Endometrial microvascular endothelial cells (primary cell): ENCODE measurements around the gene SERPINB8. TPM values are rescaled to one million over a fixed set of nuclear protein-coding genes. Genes with fewer than 3 reads are reported as not detected.

ENCODE experiments used
- in situ Hi-C: cut with HindIII; loops from 2 replicates; pipeline ENCODE4 v1.10.0; 2017; ENCODE audit warnings: low sequenced_read_pairs, low pct_unique_long_range_greater_than_20kb; ENCODE audit errors: inconsistent ontology term
- total RNA-seq: library from RNA; depleted of rRNA; stranded (reverse); fragments of >200 nt; gene quantifications from one replicate; pipeline ENCODE4 v1.2.3, GENCODE V29; 2015; ENCODE audit errors: inconsistent ontology term

Gene SERPINB8
- total RNA-seq, 1 donor from 2014 or later = 34.6 TPM

- in situ Hi-C loops = no loop called here
These were observed 7.7 kb upstream of the SERPINB8 start for GRCh38 chr18:63962137-63962536.

GRCh38 chr18:63963615-63964256, 6.1 kb upstream of the SERPINB8 start:
- in situ Hi-C loops = no loop called here

- in situ Hi-C loops = no loop called here
These were observed 5.0 kb upstream of the SERPINB8 start for GRCh38 chr18:63964908-63965307.

GRCh38 chr18:63965716-63966330, 4.1 kb upstream of the SERPINB8 start:
- in situ Hi-C loops = no loop called here

GRCh38 chr18:63970809-63971205, 926 bp downstream of the SERPINB8 start:
- in situ Hi-C loops = no loop called here

GRCh38 chr18:63971320-63972001, 1.6 kb downstream of the SERPINB8 start:
- in situ Hi-C loops = no loop called here

GRCh38 chr18:63972002-63972376, 2.1 kb downstream of the SERPINB8 start:
- in situ Hi-C loops = no loop called here

- in situ Hi-C loops = no loop called here
These were observed 5.1 kb downstream of the SERPINB8 start for GRCh38 chr18:63974991-63975390.

GRCh38 chr18:63975628-63976027, 5.7 kb downstream of the SERPINB8 start:
- in situ Hi-C loops = no loop called here

- in situ Hi-C loops = no loop called here
These were observed 7.2 kb downstream of the SERPINB8 start for GRCh38 chr18:63977040-63977439.

- in situ Hi-C loops = no loop called here
These were observed 9.6 kb downstream of the SERPINB8 start for GRCh38 chr18:63979409-63979920.

- in situ Hi-C loops = no loop called here
These were observed 10.1 kb downstream of the SERPINB8 start for GRCh38 chr18:63980027-63980426.

GRCh38 chr18:63980896-63981460, 11.1 kb downstream of the SERPINB8 start:
- in situ Hi-C loops = no loop called here

GRCh38 chr18:63981719-63982118, 11.8 kb downstream of the SERPINB8 start:
- in situ Hi-C loops = no loop called here

- in situ Hi-C loops = no loop called here
These were observed 12.5 kb downstream of the SERPINB8 start for GRCh38 chr18:63982361-63982760.

GRCh38 chr18:63986885-63987284, 17.0 kb downstream of the SERPINB8 start:
- in situ Hi-C loops = no loop called here

GRCh38 chr18:63987743-63988142, 17.9 kb downstream of the SERPINB8 start:
- in situ Hi-C loops = no loop called here

GRCh38 chr18:63992751-63993150, 22.9 kb downstream of the SERPINB8 start:
- in situ Hi-C loops = no loop called here

GRCh38 chr18:63994783-63995399, 25.0 kb downstream of the SERPINB8 start:
- in situ Hi-C loops = no loop called here
